OCI-LY3 (cell line): ENCODE measurements around the gene PRIMA1.

Experiments used
- H2AFZ ChIP-seq: fragments of 200-600, 300-600 bp; shearing (Covaris generic); 2 replicates; pipeline ENCODE4 v1.6.0; 2014; ENCODE audit warnings: antibody characterized with exemption, low read depth, low read length
- H3K27ac ChIP-seq: fragments of 200-600, 300-600 bp; sonication (generic); 2 replicates; pipeline ENCODE4 v1.5.1; 2014; ENCODE audit warnings: mild to moderate bottlenecking, low read length, moderate library complexity, mixed read lengths
- H3K27me3 ChIP-seq: fragments of 200-600, 300-600 bp; sonication (generic); 2 replicates; pipeline ENCODE4 v1.6.1; 2014; ENCODE audit warnings: low read depth, low read length, mixed read lengths
- H3K36me3 ChIP-seq: fragments of 200-600, 300-600 bp; sonication (generic); replicated peaks from 2 replicates; pipeline ENCODE3; 2014; ENCODE audit warnings: low read depth, low read length, mixed read lengths
- H3K4me1 ChIP-seq: fragments of 300-600, 200-600 bp; sonication (generic); 2 replicates; pipeline ENCODE4 v1.6.1; 2014; ENCODE audit warnings: low read length, mixed read lengths
- H3K4me2 ChIP-seq: fragments of 200-600, 300-600 bp; sonication (generic); 2 replicates; pipeline ENCODE4 v1.6.1; 2014; ENCODE audit warnings: low read length, mixed read lengths
- H3K4me3 ChIP-seq: fragments of 300-600, 200-600 bp; sonication (generic); 2 replicates; pipeline ENCODE4 v1.5.1; 2014; ENCODE audit warnings: antibody characterized with exemption, mild to moderate bottlenecking, low read length, moderate library complexity
- H3K79me2 ChIP-seq: fragments of 300-600, 200-600 bp; shearing (Covaris generic); 2 replicates; pipeline ENCODE4 v1.6.1; 2014; ENCODE audit warnings: mild to moderate bottlenecking, low read length, mixed read lengths
- H3K9ac ChIP-seq: fragments of 300-600, 200-600 bp; shearing (Covaris generic); 2 replicates; pipeline ENCODE4 v1.6.0; 2014; ENCODE audit warnings: mild to moderate bottlenecking, low read length, moderate library complexity
- H3K9me3 ChIP-seq: fragments of 200-600, 300-600 bp; shearing (Covaris generic); 2 replicates; pipeline ENCODE4 v1.6.1; 2014; ENCODE audit warnings: low read length, mixed read lengths; ENCODE audit not compliant: insufficient read depth
- H4K20me1 ChIP-seq: fragments of 200-600, 300-600 bp; sonication (generic); 2 replicates; pipeline ENCODE4 v1.6.1; 2016; ENCODE audit warnings: low read length, mixed read lengths; ENCODE audit not compliant: insufficient read depth
- CTCF ChIP-seq: fragments of 200-600, 300-600 bp; sonication (generic); IDR thresholded peaks from 2 replicates; pipeline ENCODE4 v1.5.1; 2014; ENCODE audit warnings: antibody characterized with exemption, low read length, low read depth
- EZH2phosphoT487 ChIP-seq: fragments of 200-600 bp; shearing (Covaris generic); IDR thresholded peaks from 2 replicates; pipeline ENCODE4 v1.6.1; 2018; ENCODE audit warnings: antibody characterized with exemption, mixed run types, low read depth

PRIMA1 gene

GRCh38 chr14:93749076-93749420, 39.2 kb downstream of the PRIMA1 start:
- Histone ChIP-seq H3K79me2 (no peaks in the 10 kb centered on the region), H3K4me1 (no peaks in the 10 kb centered on the region), H3K9me3 (no peaks in the 10 kb centered on the region), H4K20me1 (no peaks in the 10 kb centered on the region), H3K4me3 (no peak overlapping the region), H3K9ac (no peak overlapping the region), H3K36me3 (no peaks in the 10 kb centered on the region), H2AFZ (no peak overlapping the region), H3K27me3 (no peaks in the 10 kb centered on the region), H3K27ac (no peak overlapping the region), H3K4me2 (no peak overlapping the region)
- TF ChIP-seq CTCF (no peak), EZH2phosphoT487 (no peak)

- no peak overlapping the region for H3K27ac ChIP-seq
- H3K4me3 ChIP-seq = no peak overlapping the region
- no peak overlapping the region for H2AFZ ChIP-seq
- H3K9me3 ChIP-seq = no peaks in the 10 kb centered on the region
- no peaks in the 10 kb centered on the region for H3K36me3 ChIP-seq
- no peak overlapping the region for H3K9ac ChIP-seq
- no peaks in the 10 kb centered on the region for H3K4me1 ChIP-seq
- H3K4me2 ChIP-seq = no peak overlapping the region
- no peaks in the 10 kb centered on the region for H4K20me1 ChIP-seq
- no peak for TF ChIP-seq EZH2phosphoT487
- no peaks in the 10 kb centered on the region for H3K79me2 ChIP-seq
- H3K27me3 ChIP-seq = no peaks in the 10 kb centered on the region
Observed at GRCh38 chr14:93748208-93749075, 39.8 kb downstream of the PRIMA1 start.

DNA sequence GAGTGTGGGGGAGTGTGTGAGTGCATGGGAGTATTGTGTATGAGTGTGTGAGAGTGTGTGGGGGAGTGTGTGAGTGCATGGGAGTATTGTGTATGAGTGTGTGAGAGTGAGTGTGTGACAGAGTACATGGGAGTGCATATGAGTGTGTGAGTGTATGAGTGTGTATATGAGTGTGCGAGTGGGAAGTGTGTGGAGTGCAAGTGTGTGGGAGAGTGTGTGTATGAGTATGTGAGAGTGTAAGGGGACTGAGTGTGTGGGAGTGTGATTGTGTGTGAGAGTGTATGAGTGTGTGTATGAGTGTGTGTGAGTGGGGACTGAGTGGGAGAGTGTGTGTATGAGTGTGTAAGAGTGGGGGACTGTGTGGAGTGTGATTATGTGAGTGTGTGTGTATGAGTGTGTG, 40.7 kb downstream of the PRIMA1 start:
- H3K27me3 ChIP-seq = no peaks in the 10 kb centered on the region
- H3K4me3 ChIP-seq = no peak overlapping the region
- H3K4me2 ChIP-seq = no peak overlapping the region
- no peak overlapping the region for H2AFZ ChIP-seq
- no peak overlapping the region for H3K27ac ChIP-seq
- H3K9me3 ChIP-seq = no peaks in the 10 kb centered on the region
- no peaks in the 10 kb centered on the region for H3K4me1 ChIP-seq
- no peaks in the 10 kb centered on the region for H4K20me1 ChIP-seq
- H3K79me2 ChIP-seq = no peaks in the 10 kb centered on the region
- no peaks in the 10 kb centered on the region for H3K36me3 ChIP-seq
- H3K9ac ChIP-seq = no peak overlapping the region
- no peak for TF ChIP-seq CTCF
- TF ChIP-seq EZH2phosphoT487 = no peak

DNA sequence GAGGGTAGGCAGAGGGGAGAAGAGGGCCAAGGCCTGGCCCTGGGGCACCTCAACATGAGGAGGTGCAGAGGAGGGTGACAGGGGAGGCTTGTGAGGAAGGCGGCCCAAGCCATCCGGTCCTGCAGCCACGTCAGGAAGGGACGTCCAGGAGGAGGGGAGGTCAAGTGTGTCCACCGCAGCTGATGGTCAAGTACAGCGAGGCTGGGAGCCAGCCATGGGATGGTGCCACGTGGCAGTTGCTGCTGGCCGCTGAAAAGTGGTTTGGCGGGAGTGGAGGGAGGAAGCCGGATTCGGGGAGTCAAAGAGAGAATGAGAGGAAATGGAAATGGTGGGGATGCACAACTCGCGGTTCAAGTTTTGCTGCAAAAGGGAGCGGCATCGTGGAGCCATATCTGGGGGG, 41.2 kb downstream of the PRIMA1 start:
- no peaks in the 10 kb centered on the region for H3K79me2 ChIP-seq
- no peak overlapping the region for H3K4me3 ChIP-seq
- H3K36me3 ChIP-seq = no peaks in the 10 kb centered on the region
- H2AFZ ChIP-seq = no peak overlapping the region
- TF ChIP-seq CTCF (no peak), EZH2phosphoT487 (no peak)
- no peaks in the 10 kb centered on the region for H3K4me1 ChIP-seq
- H3K27me3 ChIP-seq = no peaks in the 10 kb centered on the region
- H3K4me2 ChIP-seq = no peak overlapping the region
- H3K9me3 ChIP-seq = no peaks in the 10 kb centered on the region
- H3K9ac ChIP-seq = no peak overlapping the region
- H3K27ac ChIP-seq = no peak overlapping the region
- H4K20me1 ChIP-seq = no peaks in the 10 kb centered on the region
